HG03196 (cell line): ENCODE results near the gene XRCC4.

Experiments
- ATAC-seq: cut with Tn5 transposase; IDR thresholded peaks from one replicate; pipeline ENCODE4 v1.9.1; 2021; ENCODE audit not compliant: unreplicated experiment

XRCC4 gene

DNA sequence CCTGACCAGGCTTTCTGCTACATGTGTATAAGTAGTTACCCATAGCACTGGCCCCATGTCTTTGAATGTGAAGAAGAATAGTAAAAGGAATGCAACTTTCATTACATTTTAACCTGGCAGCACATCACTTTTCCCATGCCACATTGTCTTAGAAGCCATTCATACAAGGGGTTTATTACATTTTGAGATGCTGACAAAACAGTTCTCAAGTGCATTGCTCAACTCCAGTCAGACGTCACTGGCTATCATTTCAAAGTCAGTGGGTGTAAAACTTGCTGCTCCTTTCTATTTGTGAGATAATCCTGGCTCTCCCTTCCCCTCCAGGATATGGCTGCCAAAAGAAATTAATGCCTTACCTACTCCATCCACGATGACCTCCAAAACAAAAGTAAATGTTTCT is 297.2 kb downstream of the XRCC4 start:
- ATAC-seq: no peak

- ATAC-seq: no peak
These were observed 297.9 kb downstream of the XRCC4 start for GRCh38 chr5:83375049-83375745.

GRCh38 chr5:83376461-83376860 is 299.1 kb downstream of the XRCC4 start:
- ATAC-seq: no peak

- no peak for ATAC-seq
These were observed 300.0 kb downstream of the XRCC4 start for GRCh38 chr5:83377131-83377865.

DNA sequence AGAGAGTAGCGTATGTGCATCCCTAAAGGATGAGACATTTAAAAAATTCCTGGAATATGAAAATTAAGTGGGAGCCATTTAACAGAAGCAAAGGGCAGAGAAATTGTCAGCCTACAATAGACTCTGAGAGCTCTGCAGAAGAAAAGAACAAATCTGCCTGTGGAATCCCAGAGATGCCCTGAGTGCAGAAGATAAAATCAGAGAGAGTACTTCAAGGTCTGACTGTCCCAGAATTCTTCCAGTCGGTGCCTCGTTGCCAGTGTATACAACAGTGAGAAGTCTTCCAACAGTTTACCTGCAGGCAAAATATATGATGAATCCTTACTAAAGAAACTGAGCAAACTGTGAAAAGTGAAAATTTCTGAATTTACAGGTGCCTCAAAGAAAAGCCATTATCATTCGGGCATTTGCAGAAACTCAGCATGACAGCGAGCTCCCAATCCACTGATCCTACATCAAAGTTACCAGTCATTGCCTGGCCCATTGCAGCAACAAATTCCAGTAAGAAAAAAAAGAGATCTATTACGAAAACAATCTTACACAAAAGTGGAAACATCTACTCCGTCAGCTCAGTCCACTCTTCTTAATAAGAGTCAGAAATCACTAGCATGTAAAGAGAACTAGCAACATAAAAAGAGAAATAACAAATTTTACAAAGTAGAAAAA is 301.4 kb downstream of the XRCC4 start:
- no peak for ATAC-seq

DNA sequence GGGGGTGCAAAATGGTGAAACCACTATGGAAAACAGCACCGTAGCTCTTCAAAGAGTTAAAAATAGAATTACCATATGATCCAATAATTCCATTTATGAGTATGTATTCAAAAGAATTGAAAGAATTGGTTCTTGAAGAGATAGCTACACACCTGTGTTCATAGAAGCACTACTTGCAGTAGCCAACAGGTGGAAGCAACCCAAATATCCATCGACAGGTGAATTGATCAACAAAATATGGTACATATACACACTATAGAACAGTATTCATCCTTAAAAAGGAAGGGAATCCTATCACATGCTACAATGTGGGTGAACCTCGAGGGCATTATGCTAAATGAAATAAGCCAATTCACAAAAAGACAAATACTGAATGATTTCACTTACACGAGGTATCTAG is 308.5 kb downstream of the XRCC4 start:
- no peak for ATAC-seq

- no peak for ATAC-seq
These were observed 309.7 kb downstream of the XRCC4 start for GRCh38 chr5:83387041-83387440.

DNA sequence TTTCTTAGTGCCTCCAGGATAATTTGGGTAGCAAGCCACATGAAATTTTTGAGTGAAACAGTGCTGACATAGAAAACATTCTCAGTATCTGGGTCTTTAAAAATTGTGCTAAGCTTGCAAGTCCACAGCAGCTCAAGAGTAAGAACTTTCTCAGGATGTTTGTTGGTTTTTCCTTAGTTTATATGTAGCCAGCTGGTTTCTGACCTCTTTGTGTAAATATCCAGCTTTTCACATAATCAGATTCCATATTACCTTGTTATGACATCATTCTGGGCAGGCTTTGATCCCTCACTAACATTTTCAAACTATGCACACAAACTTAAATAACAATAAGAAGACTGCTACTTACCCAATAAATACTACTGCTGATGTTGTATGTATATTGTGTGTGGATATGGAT is 311.3 kb downstream of the XRCC4 start:
- ATAC-seq: no peak

DNA sequence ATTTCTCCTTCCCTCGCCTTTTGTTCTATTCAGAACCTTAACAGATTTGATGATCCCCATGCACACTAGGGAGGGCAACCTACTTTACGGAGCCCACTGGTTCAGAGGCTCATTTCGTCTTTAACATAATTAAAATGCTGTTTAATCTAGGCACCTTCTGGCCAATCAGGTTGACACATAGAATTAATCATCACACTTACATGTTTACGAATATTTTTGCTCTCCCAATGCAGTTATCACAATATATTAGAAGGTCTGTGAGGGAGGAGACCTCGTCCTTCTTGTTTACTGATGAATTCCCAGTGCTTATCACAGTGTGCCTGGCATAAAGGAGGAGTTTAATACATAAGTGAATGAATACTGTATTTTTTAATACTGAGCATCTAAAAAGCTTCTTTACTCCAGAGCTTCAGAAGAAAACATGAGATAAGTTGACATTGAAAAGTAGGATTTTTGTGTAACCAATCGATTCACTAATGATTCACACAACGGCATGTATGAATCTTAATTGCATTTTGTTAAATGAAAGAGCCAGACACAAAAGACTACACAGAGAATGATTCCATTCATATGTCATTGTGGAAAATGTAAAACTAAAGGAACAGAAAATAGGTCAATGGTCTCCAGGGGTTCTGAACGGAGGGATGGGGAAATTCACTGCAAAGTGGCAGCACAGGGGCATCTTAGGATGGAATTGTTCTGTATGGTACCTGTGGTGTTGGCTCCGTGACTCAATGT is 315.6 kb downstream of the XRCC4 start:
- no peak for ATAC-seq

DNA sequence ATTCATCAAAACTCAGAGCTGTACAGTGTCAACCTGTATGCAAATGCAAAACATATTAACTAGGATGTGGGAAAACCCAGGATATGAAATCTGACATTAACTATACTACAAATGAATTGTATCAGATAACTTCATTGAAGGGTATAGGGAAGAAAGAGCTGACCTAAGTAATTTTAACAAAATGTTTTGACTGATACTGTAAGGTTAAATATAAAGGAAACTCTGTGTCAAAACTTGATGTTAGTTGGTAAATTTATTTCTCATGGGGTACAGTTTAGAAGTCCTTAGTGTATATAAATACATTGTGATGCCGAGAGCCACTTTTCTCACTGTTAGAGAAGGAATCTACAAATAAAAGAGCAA is 316.1 kb downstream of the XRCC4 start:
- no peak for ATAC-seq

DNA sequence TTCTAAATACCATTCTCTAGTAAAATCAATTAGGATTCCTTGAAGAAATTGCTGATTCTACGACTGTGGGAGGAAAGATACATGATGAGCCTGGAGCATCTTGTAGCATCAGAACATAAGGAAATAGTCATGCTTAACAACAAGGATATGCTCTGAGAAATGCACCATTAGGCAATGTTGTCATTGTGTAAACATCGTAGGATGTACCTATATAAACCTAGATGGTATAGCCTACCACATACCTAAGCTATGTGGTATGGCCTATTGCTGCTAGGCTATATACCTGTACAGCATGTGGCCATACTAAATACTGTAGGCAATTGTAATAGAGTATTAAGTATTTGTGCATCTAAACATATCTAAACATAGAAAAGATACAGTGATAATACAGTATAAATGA is 316.8 kb downstream of the XRCC4 start:
- ATAC-seq: no peak

- no peak for ATAC-seq
These were observed 319.3 kb downstream of the XRCC4 start for GRCh38 chr5:83396662-83397061.

DNA sequence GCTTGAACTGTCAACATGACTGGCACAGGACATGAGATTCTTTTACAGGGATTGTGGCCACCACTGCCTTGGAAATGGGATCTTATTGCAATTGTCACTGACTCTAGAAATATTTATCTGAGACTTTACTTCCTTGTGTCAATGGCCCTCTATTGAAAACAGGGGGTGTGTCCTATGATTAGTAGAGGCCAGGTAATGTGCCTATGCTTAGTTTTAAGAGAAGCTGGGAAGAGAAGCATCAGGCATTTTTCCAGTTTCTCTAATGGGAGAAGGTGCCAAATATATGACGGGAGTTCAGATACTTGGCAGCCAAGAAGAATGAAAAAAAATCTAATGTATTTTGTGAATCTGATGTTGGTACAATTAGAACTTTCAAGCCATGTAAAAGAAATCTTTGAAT is 320.3 kb downstream of the XRCC4 start:
- ATAC-seq: no peak

DNA sequence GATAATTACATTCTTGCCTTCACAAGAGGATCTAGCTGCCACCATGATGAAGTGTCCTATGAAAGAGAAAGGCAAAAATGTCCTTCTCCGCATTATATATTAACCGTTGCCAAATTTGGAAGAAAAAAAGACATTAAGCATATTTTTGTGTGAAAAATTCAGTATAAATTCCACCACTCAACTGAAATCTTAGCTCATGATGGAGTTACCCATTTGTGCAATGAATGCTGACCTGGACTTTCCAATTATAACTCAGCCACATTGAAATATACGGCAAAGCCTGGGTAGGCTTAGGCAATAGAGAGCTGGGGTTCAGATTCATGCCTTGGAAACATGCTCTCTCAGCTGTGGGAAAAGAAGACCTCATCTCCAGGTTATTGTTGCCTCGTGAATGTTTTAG is 322.9 kb downstream of the XRCC4 start:
- ATAC-seq: no peak

DNA sequence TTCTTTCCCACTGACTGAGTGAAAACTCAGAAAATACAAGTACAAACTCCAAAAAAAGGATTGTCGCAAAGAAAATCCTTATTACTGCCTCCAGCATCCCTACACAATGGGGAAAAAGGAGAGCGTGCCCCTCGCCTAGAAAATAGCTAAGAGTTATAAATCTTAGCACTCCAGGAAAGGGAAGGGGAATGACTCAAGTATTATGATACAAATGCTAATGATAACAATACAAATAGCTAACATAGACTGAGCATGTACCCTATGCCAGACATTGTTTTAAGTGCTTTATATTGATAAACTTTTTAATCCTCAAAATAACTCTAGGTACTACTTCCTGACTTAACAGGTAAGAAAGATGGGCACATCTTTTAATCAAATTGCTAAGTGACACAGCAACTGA is 323.4 kb downstream of the XRCC4 start:
- no peak for ATAC-seq

DNA sequence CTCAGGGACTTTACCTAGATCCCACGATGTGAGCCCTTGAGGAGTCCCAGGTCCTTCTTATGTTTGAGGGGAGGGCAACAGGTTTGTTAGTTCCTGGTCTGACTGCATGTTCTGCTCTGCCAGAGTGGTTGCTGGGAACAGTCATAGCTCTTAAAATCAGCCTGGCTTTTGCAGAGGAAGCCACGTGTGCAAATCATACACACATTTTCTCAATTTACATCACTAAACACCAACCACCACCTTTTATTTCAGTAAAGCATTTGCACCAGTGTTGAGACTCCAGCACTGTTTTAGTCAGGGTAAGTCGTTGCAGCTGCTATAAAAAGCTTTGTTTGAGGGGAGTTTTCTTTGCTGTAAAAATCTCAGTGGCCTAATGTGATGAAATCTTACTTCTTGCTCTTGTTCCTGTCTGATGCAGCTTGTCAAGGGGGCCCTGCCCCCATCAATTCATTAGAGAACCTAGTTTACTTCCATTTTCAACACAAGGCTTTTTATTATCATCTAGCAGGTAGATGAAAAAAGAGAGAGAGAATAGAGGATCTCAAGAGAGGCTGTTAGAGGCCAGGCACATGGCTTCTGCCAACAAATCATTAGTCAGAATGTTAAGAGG is 323.9 kb downstream of the XRCC4 start:
- no peak for ATAC-seq

GRCh38 chr5:83401775-83402174 is 324.4 kb downstream of the XRCC4 start:
- no peak for ATAC-seq
